HPDE6-E6E7 (cell line): ENCODE data around the gene DOCK10.
"Not testable (repeated sequence)": the region's sequence is repeated elsewhere in the genome, so short reads cannot be mapped to it uniquely, and the experiment has no call there.

Experiments
- DNase-seq: peaks from one replicate; pipeline ENCODE4 v3.0.0; 2011; ENCODE audit warnings: missing footprints; ENCODE audit errors: extremely low spot score

DOCK10 gene

DNA sequence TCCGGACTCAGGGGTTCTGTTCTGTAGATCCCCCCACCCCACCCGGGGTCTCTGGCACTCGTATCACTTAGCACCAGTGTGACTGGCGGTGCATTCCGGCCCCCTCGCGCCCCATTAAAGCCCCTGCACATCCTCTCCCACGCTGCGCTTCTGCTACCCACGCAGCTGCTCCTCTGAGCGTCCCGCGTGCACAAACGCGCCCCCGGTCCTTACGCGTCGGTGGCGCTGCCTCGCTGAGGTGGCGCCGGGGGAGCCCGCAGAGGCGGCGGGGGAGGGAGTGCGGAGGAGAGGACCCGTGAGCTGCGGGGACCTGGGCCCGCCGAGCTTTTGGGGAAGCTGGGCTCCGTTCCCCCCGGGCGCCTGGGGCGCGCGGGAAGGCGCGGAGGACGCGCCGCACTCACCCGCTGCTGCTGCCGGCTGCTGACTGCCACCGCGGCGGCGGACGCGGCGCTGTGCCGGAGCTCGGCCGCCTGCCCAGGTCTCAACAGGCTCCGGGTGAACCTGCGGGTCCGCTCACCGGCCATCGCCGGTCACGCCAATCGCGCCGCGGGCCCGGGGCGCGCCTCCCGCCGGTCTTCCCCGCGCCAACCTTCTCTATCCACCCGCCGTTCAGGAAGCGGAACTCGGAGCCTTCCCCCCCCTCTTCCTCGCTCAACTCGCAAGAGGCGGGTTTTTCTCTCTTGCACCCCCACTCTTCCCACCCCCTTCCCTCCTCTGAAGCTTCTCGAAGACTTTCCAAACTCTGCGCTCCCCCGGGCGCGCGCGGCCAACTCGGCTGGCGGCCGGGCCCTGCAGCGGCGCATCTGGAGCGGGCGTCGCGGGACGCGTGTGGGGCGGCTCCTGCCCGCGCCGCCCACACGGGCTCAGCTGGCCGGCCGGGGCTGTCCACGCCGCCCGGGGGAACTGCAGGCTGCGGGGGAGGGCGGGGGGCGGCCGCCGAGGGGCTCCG lies at the start of gene DOCK10:
TSS of gene DOCK10 (minus strand) at position 618 of the 949 bp plus-strand sequence. CDS start at position 524, 94 bp downstream.
- no peak for DNase-seq

DNA sequence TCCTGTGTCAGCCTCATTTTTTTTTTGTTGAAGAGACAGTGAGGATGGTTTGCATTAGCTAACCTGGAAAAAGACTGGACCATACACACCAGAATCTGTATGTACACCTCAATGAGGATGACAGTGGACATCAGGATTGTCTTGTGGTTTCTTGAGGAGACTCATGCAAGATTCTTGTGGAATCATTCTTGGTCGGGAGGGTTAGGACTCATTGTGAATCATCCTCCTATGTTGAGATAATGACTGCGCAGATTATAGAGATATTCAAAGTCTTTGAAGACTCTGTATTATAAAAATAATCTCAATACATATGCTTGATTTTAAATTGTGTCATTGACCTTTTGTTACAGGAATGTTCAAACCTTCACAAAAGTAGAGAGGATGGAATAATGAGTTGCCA lies 49.1 kb upstream of the DOCK10 start:
- peak; percentile 37 for DNase-seq

DNA sequence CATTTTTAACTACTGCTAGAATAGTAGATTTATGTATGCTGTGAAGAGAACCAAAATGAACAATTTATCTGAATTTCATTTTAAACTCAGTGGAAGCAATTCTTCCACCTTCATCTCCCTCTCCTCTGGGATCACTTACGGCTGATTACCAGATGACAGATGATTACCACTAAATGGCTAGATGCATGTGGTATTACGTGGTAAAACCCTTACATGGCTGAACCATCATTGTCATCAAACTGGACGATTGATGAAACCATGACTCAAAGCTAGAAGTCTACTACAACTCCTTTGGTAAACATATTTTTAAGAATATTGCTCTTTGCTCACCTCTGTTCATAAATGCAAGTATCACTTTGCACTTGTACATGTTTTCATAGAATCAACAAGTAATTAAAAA lies 48.5 kb upstream of the DOCK10 start:
- DNase-seq = no peak

DNA sequence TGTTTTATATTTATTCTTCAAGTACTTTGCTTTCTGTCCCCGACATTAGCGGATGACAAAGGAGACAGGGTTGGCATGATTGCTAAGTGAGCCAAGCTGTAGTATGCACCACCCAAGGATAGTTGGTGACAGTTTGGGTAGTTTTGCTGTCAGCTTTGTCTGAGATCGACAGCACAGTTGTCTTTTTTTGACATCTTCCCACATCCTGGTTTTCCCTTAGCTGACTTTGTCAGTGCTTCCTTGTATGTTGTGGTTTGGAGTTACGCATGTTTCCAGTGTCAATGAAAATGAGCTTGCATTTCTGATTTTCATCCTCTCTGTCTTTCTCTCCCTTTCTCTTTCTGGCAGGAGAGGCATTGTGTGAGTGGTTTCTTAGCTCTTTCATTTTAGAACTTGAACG lies 44.6 kb upstream of the DOCK10 start:
- no peak for DNase-seq

DNA sequence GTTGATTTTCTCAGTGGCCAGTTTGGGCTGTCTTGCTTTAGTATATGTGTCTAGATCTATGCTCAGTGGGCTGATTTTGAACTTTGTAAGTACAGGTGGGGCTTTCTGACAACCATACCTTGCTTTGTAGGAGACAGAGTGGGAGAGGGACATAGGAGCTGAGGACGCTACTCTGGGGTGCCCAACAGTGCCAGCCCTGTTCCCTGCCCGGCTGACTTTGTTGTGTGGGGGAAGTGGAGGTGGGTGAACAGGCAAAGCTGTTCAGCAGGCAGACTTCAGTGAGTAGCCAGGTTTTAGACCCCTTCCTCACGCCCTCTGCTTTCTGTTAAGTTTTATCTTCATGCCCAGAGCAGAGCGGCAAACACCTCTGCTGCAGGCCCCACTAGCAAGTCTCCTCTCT lies 44.2 kb upstream of the DOCK10 start:
- DNase-seq = no peak

DNA sequence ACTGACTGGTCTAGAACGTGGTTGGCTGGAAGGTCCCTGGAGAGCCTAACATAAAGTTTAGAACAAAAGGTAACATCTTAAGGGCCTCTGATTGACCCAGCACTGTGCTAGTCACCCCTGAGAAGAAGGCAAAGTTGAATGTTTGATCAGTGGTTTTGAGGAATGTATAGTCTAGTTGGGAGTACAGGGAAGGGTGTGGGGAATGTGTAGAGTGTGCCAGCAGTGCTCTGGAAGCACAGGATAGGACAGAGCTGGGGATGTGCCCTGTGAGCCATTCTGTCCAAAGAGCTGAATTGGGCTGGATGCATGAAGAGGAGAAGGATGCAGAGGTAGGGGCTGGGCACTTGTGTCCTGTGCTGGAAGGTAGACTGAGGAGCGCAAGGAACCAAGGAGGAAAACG lies 41.0 kb upstream of the DOCK10 start:
- DNase-seq = no peak

DNA sequence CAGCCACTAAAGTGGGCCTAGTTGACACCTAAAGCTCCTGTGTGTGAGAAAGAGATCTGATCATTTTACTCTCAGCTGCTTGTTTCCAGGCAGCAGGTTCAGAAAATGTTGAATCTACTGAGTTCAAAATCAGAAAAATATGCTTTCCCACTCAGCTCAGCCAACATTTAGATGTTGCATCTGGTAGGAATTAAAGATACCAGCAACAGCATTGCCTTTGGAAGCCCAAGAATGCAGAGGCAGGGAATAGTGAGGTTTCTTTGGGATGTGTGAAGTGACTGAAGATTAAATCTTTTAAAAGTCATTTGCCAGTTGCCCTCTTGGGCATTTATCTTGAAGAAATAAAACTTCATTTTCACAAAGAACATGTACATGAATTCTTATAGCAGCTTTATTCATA lies 33.9 kb upstream of the DOCK10 start:
- no peak for DNase-seq

DNA sequence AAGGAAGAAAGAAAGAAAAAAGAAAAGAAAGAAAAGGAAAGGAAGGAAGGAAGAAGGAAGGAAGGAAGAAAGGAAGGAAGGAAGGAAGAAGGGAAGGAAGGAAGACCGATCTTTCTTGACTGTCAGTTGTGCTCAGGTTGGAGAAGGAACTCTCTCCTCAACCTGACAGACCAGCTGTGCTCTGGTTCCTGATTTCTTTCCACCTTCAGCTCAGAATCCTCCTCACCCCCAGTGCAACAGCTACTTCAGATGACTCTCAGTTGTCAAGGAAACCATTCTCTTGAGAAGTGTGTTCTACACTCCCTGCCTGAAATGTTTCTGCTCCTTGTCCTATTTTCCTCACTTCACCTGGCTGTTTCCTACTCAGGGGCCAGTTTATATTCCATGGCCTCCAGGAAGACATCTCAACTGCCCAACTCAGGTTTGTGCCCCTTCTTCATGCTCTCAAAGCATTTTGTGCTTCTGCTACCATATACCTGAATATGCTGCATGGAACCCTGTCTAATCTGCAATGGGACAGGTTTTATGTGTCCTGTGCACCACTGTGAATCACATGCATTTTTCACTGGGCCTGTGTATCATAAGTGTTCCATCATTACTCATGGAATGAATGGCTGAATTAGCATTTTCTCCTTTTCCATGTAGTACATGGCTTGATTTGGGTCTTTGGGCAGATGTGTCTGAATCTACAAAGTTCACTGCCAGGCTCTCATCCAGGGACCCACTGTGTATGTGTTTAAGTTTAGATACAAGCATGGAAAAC lies 32.8 kb upstream of the DOCK10 start:
- no peak for DNase-seq

GRCh38 chr2:225074366-225074765 lies 32.1 kb upstream of the DOCK10 start:
- DNase-seq = no peak

- no peak for DNase-seq
Observed at GRCh38 chr2:225073198-225073597, 30.9 kb upstream of the DOCK10 start.

GRCh38 chr2:225072444-225072843 lies 30.2 kb upstream of the DOCK10 start:
- no peak for DNase-seq

GRCh38 chr2:225070811-225071210 lies 28.5 kb upstream of the DOCK10 start:
- no peak for DNase-seq

GRCh38 chr2:225069966-225070365 lies 27.7 kb upstream of the DOCK10 start:
- no peak for DNase-seq

- no peak for DNase-seq
Observed at GRCh38 chr2:225069477-225069876, 27.2 kb upstream of the DOCK10 start.

DNA sequence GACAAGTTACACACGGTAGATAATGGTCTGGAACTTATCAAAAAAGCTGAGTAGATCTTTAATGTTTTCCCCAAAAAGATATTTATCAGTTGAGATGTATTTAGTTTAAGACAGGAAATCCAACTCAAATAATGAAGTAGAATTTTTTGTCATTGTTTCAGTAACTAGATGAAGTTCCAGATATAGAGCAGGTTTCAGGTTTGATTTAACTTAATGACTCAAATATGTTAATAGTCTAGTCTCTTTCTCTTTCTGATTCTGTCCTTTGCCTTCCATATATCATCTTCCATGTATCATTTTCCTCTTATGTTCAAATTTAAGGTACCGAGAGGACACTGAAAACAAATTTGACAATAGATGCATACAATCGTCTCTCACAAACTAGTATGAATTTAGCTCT lies 23.6 kb upstream of the DOCK10 start:
- no peak for DNase-seq

GRCh38 chr2:225064928-225065327 lies 22.7 kb upstream of the DOCK10 start:
- no peak for DNase-seq

- DNase-seq = no peak
Observed at GRCh38 chr2:225064362-225064761, 22.1 kb upstream of the DOCK10 start.

DNA sequence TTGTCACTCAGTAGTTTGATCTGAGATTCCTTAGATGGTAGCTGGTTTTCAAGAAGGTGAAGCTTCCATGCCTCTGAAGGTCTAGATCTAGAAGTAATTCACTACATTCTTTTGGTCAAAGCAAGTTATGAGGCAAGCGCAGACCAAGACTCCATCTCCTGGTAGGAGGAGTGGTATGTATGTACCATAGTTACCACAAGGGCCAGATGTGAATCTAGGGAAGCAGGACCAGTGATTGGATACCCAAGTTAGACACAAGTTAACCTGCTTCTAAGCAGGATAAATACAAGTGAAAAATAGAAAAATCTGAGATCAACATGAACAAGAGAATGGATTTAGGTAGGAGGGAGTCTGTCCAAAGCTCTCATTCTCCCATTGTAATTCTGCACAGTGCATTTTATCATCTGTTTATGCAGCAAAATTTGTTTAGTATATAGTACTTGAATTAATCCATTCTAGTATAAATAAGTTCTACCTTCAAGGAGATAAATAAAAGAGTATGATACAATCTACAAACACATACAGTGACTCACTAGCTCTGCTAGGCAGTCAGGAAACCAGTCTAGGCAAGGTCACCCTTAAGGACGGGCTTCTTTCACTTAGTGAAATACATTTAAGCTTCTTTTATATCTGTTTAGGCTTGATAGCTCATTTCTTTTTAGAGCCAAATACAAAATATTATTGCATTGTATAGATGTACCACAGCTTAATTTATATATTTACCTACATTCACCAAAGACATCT lies 14.2 kb upstream of the DOCK10 start:
- DNase-seq = peak; percentile 26

GRCh38 chr2:225055714-225056113 lies 13.4 kb upstream of the DOCK10 start:
- DNase-seq = no peak

GRCh38 chr2:225052703-225053102 lies 10.4 kb upstream of the DOCK10 start:
- no peak for DNase-seq

GRCh38 chr2:225047502-225047901 lies 5.2 kb upstream of the DOCK10 start:
- DNase-seq = not testable (repeated sequence)

DNA sequence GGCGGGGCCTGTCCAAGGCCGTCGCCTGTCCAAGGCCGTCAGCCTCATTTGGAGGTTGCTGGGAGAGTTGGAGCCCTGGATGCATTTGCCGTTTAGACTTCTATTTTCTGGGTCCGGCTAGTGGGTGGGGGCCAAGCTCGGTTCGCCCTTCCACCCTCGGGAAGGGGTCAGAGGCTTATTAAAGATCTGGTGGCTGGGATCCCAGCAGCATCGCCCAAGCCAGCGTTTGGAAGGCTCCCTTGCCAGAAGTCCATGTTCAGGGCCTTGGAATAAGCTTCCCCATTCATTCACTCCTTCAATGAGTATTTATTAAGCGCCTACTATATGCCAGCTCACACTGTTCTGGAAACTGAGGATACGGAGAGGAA lies 516 bp upstream of the DOCK10 start:
- DNase-seq = no peak
